Gastrocnemius medialis (tissue), 4 donors: ENCODE results near the gene MRTFA. TPM values are rescaled to one million over a fixed set of nuclear protein-coding genes. Genes with fewer than 3 reads are reported as not detected.

Source experiments
- ATAC-seq, 2 donors: fragments of 150-250 bp; one replicate each; pipeline ENCODE4 v1.9.1; 2016
- DNase-seq, 2 donors: peaks; one replicate each; pipeline ENCODE4 v3.0.0-alpha.2; 2019
- H3K27ac ChIP-seq, 4 donors: fragments of 200-600 bp; sonication (generic); 1 replicate in 1 of 4; 2 replicates in 3 of 4; pipeline ENCODE4 v1.5.1; 2016 to 2018; ENCODE audit warnings: mild to moderate bottlenecking in 2 of 4, moderate library complexity in 1 of 4
- H3K27me3 ChIP-seq, 3 donors: fragments of 200-600 bp; sonication (generic) in 2 of 3; 1 replicate in 1 of 3; 2 replicates in 2 of 3; pipeline versions ENCODE4 v1.5.1 to v1.6.0; 2016 to 2019; ENCODE audit warnings: mild to moderate bottlenecking in 1 of 3, moderate library complexity in 1 of 3
- H3K36me3 ChIP-seq, 2 donors: fragments of 200-600 bp; sonication (generic) in 1 of 2; one replicate each; pipeline ENCODE4 v1.5.1; 2017 to 2018
- H3K4me1 ChIP-seq, 2 donors: fragments of 200-600 bp; sonication (generic) in 1 of 2; one replicate each; pipeline ENCODE4 v1.5.1; 2016 to 2017; ENCODE audit warnings: mild to moderate bottlenecking in 2 of 2
- H3K4me3 ChIP-seq, 4 donors: fragments of 200-600 bp; sonication (generic) in 3 of 4; 1 replicate in 1 of 4; 2 replicates in 3 of 4; pipeline ENCODE4 v1.5.1; 2016 to 2019; ENCODE audit warnings: mild to moderate bottlenecking in 2 of 4
- H3K9me3 ChIP-seq, 3 donors: fragments of 200-600 bp; sonication (generic) in 2 of 3; 1 replicate in 1 of 3; 2 replicates in 2 of 3; pipeline ENCODE4 v1.5.1; 2016 to 2019
- POLR2A ChIP-seq, 2 donors: fragments of 450-650 bp; IDR thresholded peaks; one replicate each; pipeline ENCODE4 v1.6.1; 2017; ENCODE audit warnings: antibody characterized with exemption in 2 of 2, mild to moderate bottlenecking in 2 of 2, moderate library complexity in 2 of 2
- in situ Hi-C, 4 donors: fragments of 200-750 bp; cut with MboI; loops; one replicate each; pipeline versions ENCODE4 v1.15.0 to v1.8.0; 2017; ENCODE audit warnings: low sequenced_read_pairs in 4 of 4
- intact Hi-C: fragments of 100-400 bp; cut with DNase I; formaldehyde crosslinking; loops from one replicate; pipeline ENCODE4 v1.15.1; 2023; ENCODE audit warnings: low total_unique reads
- total RNA-seq, 4 donors: library from RNA; depleted of rRNA; stranded (reverse); fragments of >200 nt; gene quantifications; one replicate each; pipeline versions ENCODE4 v1.1.0 to v1.2.3, GENCODE V29; 2016
- TF ChIP-seq, protein P1 (sequence below), 5 experiments: fragments of 450-650 bp in 3 of 5; fragments of 200-600 bp in 2 of 5; sonication (generic) in 2 of 5; IDR thresholded peaks in 4 of 5; conservative IDR thresholded peaks in 1 of 5; 1 replicate in 4 of 5; 2 replicates in 1 of 5; pipeline ENCODE4 v1.5.1; 2016 to 2019; ENCODE audit warnings: antibody characterized with exemption in 5 of 5, mild to moderate bottlenecking in 3 of 5, moderate library complexity in 3 of 5

MRTFA gene
- total RNA-seq, 4 donors from 2014 or later: 13.7 to 31.3 (median 22.2) TPM

DNA sequence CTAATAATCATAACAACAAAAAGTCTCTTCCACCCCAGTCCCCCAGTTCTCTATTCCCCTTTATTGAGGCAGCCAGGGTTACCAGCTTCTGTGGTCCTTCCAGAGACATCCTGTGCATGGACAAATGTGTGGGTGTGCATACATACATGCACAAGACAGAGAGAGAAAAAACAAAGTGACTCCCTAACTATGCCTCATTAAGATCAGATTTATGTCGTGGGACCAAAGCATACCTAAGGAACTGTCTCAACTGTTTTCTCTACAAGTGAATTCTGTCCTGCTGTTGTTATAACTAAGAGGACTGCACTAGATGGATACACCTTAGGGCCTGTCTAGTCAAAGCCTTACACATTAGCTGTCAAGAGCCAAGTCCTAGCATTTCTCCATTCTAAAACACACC, 106.7 kb downstream of the MRTFA start:
- Histone ChIP-seq H3K4me1 (peaks cover 29 to 40% of the 10 kb centered on the region in 2 donors), H3K9me3 (no peaks in the 10 kb centered on the region), H3K36me3 (no peaks in the 10 kb centered on the region), H3K27me3 (no peaks in the 10 kb centered on the region), H3K4me3 (no peak overlapping the region), H3K27ac (no peak overlapping the region)
- in situ Hi-C loops: loop anchor here in 3 of 4 donors (5.0 to 10.0 kb wide), 2 partner anchors 112 to 115 kb away; no protein-coding TSS in a partner anchor
- ATAC-seq: no peak
- intact Hi-C loops: no loop called here
- DNase-seq: no peak
- TF ChIP-seq, protein P1, sequence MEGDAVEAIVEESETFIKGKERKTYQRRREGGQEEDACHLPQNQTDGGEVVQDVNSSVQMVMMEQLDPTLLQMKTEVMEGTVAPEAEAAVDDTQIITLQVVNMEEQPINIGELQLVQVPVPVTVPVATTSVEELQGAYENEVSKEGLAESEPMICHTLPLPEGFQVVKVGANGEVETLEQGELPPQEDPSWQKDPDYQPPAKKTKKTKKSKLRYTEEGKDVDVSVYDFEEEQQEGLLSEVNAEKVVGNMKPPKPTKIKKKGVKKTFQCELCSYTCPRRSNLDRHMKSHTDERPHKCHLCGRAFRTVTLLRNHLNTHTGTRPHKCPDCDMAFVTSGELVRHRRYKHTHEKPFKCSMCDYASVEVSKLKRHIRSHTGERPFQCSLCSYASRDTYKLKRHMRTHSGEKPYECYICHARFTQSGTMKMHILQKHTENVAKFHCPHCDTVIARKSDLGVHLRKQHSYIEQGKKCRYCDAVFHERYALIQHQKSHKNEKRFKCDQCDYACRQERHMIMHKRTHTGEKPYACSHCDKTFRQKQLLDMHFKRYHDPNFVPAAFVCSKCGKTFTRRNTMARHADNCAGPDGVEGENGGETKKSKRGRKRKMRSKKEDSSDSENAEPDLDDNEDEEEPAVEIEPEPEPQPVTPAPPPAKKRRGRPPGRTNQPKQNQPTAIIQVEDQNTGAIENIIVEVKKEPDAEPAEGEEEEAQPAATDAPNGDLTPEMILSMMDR (IDR thresholded peaks at IDR 0.05 in 4 of 5, conservative IDR thresholded peaks at IDR 0.05 in 1 of 5): no peak
- TF ChIP-seq POLR2A (IDR thresholded peaks at IDR 0.05): no peak

DNA sequence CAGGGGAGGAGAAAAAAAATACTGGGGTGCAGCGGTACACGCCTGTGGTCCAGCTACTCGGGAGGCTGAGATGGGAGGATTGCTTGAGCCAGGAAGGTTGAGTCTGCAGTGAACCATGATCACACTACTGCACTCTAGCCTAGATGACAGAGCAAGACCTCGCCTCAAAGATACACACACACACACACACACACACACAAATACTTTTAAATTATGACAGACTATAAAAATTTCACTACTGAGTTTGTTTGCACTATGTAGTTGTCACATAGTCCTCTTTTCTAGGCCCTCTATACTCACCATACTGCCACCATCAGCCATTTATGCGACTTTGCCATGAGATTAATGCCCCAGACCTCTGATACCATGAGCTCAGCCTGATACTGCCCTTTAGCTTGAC, 109.6 kb downstream of the MRTFA start:
- no peak overlapping the region for H3K27ac ChIP-seq
- intact Hi-C loops: no loop called here
- H3K9me3 ChIP-seq: no peaks in the 10 kb centered on the region
- no peak overlapping the region for H3K4me3 ChIP-seq
- ATAC-seq (no peak), DNase-seq (no peak)
- H3K27me3 ChIP-seq: no peaks in the 10 kb centered on the region
- in situ Hi-C loops: loop anchor here in 3 of 4 donors (5.0 to 10.0 kb wide), 2 partner anchors 115 to 118 kb away; no protein-coding TSS in a partner anchor
- H3K36me3 ChIP-seq: no peaks in the 10 kb centered on the region
- no peak for TF ChIP-seq POLR2A (IDR thresholded peaks at IDR 0.05)
- TF ChIP-seq, protein P1 (IDR thresholded peaks at IDR 0.05 in 4 of 5, conservative IDR thresholded peaks at IDR 0.05 in 1 of 5): no peak
- peaks cover under 1 to 15% of the 10 kb centered on the region in 2 donors for H3K4me1 ChIP-seq

DNA sequence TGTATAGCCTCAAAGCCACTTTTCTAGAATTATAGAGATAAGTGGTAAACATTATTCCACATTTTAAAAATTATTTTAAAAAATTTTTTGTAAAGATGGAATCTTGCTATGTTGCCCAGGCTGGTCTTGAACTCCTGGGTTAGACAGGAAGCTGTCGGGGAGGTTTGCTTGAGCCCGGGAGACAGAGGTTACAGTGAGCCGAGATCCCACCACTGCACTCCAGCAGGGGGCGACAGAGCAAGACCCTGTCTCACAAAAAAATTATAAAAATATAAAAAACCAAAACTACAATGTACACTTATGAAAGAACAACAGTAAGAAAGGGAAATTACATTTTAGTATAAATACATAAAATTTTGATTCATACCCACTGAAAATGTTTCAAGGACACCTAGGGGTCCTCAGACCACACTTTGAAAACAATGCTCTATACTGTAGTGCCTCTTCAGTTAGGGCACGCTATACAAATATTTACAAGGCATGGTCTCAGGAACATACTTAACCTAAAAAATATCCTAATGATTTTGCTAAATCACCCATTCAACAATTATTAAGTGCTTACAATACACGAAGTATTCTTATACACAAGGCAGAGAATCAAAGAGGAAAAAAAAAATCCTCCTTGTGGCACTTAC, 111.2 kb downstream of the MRTFA start:
- in situ Hi-C loops (loop anchor here in 3 of 4 donors (5.0 to 10.0 kb wide), 2 partner anchors 117 to 119 kb away; no protein-coding TSS in a partner anchor), intact Hi-C loops (loop anchor here (2.0 kb wide), 1 partner anchor 121 kb away; no protein-coding TSS in a partner anchor)
- Histone ChIP-seq H3K27me3 (no peaks in the 10 kb centered on the region), H3K4me1 (peaks cover 0 to 8% of the 10 kb centered on the region in 2 donors), H3K36me3 (no peaks in the 10 kb centered on the region), H3K27ac (no peak overlapping the region), H3K9me3 (no peaks in the 10 kb centered on the region), H3K4me3 (no peak overlapping the region)
- no peak for ATAC-seq
- peak in 1 of 2 donors; percentile 26 for DNase-seq
- no peak for TF ChIP-seq POLR2A (IDR thresholded peaks at IDR 0.05)
- TF ChIP-seq, protein P1 (IDR thresholded peaks at IDR 0.05 in 4 of 5, conservative IDR thresholded peaks at IDR 0.05 in 1 of 5): peak; percentile 52 to 75 (median 55)

DNA sequence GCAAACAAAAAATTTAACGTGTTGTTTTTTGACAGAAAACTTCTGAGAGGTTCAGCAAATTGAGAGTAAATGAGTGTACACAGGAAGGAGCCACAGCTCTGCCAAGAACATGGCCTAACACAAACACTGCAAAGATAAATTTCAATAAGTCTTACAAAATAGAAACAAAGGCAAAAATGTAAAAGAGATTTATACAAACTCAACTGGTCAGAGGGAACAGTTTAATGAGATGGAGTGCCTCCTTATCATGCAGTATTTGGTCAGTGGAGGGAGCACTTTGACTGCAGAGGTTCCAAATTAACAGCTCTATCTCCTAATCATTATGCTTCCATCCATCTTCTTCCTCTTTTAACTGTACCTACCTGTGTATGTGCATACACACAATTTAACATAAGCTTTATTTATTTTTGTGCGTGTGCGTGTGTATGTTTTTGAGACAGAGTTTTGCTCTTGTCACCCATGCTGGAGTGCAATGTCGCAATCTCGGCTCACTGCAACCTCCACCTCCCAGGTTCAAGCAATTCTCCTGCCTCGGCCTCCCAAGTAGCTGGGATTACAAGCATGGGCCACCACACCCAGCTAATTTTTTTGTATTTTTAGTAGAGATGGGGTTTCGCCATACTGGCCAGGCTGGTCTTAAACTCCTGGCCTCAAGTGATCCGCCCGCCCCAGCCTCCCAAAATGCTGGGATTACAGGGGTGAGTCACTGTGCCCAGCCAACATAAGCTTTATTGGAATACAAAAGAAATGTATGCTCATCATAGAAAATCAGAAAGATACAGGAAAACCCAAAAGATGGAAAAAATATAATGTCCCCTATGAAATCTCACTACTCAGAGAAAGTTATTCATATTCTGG, 111.9 kb downstream of the MRTFA start:
- ATAC-seq (no peak), DNase-seq (no peak)
- Histone ChIP-seq H3K4me1 (peaks cover 3 to 5% of the 10 kb centered on the region in 2 donors), H3K27me3 (no peaks in the 10 kb centered on the region), H3K9me3 (no peaks in the 10 kb centered on the region), H3K4me3 (no peak overlapping the region), H3K36me3 (no peaks in the 10 kb centered on the region), H3K27ac (no peak overlapping the region)
- intact Hi-C loops (loop anchor here (2.0 kb wide), 1 partner anchor 122 kb away; no protein-coding TSS in a partner anchor), in situ Hi-C loops (loop anchor here in 3 of 4 donors (5.0 to 10.0 kb wide), 2 partner anchors 118 to 120 kb away; no protein-coding TSS in a partner anchor)
- TF ChIP-seq, protein P1 (IDR thresholded peaks at IDR 0.05 in 4 of 5, conservative IDR thresholded peaks at IDR 0.05 in 1 of 5): no peak
- TF ChIP-seq POLR2A (IDR thresholded peaks at IDR 0.05): no peak
